Ureter (tissue), 1 donor: ENCODE data around the gene EHD4. TPM values are rescaled to one million over a fixed set of nuclear protein-coding genes. Genes with fewer than 3 reads are reported as not detected.
A peak's percentile ranks its signal among the peaks of the same experiment; 100 is the strongest.

Experiments
- DNase-seq: peaks from one replicate; pipeline ENCODE4 v3.0.0-alpha.2; 2020; ENCODE audit warnings: low spot score
- total RNA-seq: library from RNA; stranded (reverse); gene quantifications from one replicate; pipeline ENCODE4 v1.2.4, GENCODE V29; 2023
- donor health status: DM: yes; HTN: yes; CAD: no.

Gene EHD4
- total RNA-seq, 1 donor from 2014 or later = 64.1 TPM

DNA sequence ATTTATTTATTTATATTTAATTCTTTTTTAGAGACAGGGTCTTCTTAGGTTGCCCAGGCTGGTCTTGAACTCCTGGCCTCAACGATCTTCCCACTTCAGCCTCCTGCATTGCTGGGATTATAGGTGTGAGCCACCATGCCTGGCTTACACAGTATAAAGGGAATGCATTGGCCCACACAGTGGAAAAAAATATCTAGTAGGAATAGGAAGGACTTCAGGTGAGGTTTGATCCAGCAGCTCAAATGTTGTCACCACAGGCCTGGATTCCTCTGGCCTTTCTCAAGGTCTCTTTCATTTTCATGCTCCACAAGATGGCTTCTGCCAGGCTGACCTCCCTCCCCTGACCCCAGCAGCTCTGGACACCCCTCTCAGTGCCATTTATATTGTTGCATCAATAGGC lies 76.4 kb downstream of the EHD4 start:
- DNase-seq = no peak

DNA sequence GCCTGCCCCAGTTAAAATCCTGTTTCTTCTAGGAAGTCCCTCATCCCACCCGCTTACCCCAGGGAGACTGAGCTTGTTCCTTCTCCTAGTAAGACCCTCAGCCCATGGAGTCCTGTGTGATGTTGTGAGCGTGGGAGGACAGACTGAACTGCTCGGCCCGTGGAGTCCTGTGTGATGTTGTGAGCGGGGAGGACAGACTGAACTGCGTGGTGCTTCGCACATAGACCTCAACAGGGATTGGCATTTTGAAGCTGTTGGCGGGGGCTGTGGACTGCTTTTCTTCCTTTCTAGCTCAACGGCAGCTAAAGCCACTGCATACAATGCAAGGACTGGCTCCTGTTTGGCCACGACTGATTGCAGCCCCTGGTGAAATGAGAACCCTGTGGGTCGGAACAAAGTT lies 76.9 kb downstream of the EHD4 start:
- no peak for DNase-seq

DNA sequence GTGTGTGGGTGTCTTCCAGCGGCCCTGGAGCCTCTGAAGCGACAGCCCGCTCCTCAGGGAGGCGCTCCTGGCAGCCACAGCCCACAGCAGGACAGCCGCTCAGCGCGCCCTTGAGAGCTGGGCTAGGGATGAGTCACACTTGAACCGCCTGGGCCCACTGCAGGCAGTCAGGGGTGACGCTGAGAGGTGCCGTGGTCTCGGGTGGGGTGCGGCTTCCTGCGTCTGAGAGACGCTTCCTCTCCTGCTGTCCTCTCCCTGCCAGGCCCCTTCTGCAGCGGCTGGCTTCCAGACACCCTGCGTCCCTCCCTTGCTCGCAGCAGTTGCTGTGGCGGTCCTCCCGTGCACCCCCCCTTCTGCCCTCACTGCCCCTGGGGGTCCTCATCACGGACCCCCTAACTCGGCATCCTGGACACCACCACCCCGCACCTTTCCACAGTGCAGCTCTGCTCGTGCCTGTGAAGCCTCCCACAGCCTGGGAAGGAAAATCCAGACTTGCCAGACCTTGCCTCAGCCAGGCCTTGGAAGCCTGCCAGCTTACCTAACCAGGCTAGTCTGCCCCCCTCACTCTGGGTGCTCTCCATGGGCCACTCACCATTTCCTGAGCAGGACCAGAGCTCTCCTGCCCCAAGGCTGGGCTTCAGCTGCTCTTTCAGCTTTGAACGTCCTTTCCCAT lies 77.4 kb downstream of the EHD4 start:
- peak; percentile 84 for DNase-seq

DNA sequence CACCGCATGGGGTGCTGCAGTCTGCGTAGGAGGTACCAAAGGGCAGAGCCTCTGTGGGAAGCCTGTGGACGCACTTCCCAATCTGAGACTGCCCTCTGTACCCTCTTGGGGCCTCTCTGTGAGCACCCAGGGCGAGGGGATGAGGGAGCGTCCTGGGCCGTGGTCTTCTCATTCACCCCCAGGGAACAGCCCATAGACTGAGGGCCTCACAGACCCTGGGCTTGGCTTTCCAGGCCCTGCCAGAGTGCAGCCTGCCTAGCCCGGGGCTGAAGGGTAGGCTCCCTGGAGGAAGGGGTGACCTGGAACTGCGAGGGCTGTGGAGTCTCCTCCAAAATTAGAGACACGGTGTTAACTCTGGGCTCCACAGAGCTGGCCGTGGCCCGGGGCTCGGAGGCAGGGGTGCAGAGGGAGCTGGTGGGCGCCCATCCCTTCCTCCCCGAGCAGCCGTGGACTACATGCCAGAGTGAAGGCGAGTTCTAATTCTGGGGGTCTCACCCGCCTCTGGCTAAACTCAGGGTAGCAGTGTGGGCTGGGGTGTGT lies 78.0 kb downstream of the EHD4 start:
- no peak for DNase-seq

DNA sequence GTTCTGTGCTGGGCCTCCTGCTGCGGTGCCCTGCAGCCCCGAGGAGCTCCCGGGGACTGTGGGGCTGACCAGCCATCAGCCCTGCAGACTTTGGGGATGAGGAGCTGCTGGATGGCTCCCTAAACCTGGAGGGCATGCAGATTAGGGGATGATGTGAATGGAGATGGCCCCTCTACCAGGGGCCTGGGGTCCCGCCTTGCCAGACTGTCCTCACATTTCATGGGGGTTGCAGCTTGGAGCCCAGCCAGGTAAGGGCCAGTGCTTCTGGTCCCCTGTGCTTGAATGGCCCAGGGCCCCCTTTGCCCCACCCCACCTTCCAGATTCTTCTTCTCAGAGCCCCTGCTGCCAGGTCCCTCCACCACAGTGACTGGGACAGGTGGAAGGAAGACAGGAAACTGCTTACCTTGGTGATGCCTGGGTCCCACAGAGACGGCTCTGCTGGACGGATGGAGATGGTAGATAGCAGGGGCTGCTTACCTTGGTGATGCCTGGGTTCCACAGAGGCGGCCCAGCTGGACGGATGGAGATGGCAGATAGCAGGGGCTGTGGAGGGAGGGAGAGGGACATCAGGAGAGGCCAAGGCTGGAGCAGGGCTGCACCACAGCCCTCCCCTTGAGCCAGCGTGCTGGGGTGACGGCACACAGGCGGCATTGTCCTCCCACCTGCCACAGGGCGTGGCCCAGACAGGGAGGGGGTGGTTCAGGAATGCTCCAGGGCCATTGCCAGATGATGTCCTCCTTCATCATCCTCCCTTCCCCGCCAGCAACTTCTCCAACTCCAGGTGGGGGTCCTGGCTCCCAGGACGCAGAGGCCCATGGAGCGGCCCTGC lies 78.7 kb downstream of the EHD4 start, which contains the start of gene SPTBN5:
TSS of gene SPTBN5 (minus strand) at position 632 of the 829 bp plus-strand sequence. CDS start at position 76, 556 bp downstream.
- no peak for DNase-seq

DNA sequence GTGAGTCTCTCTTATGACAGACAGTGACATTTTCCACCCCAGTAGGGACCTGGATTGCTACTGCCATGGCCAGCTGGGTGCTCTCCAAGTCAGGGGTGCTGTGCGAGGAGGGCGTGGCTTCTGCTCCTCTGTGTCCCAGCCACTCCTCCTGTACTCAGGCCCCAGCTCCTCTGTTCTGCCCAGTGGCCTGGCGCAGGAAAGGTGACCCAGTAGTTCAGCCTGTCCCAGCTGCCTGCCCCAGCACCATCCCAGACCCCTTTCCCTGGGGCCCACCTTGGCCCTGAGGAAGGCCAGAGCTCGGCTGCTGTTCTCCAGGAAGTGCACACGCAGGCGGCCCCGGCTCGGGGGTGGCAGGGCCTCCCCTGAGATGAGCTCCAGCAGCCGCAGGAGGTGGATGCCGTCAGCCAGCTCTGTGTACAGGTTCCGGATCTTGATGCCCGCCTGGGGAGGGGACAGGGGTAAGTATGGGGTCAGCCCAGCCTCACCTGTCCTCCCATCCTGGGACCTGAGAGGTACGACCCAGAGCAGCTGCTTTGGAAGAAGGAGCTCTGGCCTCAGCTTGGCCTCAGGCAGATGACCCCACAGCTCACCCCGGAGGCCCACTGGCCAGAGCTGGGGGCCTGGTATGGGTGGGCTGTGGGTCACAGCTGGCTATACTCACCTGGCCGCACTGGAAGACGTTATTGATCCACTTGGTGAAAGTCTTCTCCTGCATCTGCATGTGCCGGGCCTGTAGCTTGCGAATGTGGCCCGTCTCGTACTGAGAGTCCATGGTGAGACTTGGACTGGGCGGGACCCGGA lies 79.5 kb downstream of the EHD4 start:
- DNase-seq = no peak

DNA sequence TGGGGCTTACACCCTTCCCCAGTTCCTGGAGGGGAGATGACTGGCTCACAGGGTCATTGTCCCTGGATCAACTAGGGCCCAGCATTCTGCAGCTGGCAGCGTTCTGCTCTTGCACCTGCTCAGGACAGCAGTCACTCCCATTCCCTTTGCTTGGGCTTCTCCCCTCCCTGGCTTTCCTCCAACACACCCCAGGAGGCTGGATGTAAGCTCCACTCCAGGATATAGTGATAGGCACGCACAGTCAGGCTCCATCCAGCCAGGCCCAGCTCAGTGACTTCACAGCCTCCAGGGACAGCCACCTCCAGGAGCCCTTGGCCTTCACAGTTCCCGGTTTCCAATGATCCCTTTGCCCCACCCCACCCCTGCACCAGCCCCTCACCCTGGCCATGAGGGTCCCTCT lies 80.4 kb downstream of the EHD4 start:
- no peak for DNase-seq

DNA sequence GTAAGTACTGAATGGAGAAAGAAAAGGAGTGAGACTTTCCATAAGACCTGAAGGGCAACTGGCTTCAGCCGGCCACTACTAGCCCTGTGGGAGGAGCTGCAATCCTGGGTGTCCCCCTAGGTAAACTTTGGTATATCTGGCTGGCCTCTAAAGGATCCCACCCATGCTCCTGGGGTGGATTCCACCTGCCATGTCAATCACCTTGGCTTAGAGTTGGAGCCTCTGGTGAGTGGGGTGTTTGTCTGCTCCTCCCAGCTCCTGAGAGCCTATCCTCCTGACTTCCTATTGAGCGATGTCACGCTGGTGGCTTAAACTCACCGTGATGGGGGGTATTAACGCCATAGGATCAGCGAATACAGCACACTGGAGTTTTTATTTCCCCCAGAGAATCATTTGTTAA lies 81.1 kb downstream of the EHD4 start:
- no peak for DNase-seq

DNA sequence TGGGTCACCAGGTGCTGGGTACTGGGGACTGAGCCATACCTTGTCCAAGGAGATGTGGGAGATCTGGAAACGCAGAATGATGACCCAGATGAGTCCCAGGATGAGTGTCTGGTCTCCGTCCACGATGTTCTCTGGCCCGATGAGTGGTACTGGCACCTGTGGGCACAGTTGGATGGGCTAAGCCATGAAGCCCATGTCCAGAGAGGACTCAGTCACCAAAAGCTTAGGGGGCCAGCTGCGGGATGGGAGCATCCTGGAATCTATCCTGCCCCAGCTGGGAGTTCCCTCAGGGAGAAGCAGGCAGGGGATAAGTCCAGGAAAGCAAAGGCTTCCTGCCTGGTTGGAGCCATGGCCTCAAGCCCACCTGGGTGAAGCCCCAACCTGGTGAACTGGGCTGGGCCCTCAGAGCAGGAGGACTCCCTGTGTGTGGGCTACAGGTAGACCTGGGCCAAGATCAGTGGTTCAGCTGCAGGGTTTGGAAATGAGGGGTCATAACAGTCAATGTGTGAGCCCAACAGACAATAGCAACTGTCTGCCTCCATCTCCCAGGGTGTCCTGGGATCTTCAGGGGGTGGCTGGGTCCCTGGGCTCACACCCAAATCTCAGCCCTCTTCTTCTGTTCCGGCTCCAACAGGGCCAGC lies 82.2 kb downstream of the EHD4 start:
- no peak for DNase-seq

DNA sequence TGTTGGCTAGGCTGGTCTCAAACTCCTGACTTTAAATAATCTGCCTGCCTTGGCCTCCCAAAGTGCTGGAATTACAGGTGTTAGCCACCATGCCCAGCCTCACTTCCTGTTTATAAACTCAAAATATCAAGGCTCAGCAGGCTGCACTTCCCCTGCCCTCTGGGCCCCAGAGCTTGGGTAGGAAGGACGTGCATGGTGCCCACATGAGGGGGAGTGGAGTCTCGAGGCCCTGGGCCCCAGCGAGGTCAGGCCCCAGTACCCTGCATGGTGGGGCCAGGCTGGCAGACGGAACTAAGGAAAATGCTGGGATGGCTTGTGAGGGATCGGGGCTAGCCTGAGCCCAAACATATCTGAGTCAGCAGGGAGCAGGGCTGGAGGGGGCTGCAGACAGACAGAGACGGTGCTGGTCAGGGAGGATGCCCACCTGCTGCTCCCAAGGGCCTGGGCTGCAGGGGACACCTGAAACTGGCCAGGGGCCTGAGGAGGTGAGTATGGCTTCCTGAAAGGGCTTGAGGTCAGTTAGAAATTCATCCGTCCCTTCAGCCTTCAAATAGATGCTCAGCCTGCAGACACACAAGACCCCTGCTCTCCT lies 83.6 kb downstream of the EHD4 start:
- DNase-seq = no peak

DNA sequence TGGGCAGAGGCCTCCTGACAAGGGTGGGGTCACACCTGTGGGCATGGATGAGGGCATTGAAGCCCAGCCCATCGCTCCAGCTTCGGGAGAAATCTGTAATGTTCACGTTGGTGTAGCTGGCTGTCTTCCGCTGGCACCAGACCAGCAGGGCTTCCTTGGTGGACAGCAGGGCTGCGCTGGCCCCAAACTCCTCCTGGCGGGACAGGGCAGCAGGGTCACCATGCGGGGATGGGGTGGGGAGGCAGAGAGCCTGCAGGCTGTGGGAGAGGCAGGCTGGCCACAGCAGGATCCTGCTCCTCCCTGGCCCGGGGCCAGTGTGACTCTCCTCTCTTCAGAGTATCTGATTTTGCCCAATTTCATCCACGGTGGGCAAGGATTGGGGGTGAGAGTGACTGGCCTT lies 84.5 kb downstream of the EHD4 start:
- DNase-seq = no peak

DNA sequence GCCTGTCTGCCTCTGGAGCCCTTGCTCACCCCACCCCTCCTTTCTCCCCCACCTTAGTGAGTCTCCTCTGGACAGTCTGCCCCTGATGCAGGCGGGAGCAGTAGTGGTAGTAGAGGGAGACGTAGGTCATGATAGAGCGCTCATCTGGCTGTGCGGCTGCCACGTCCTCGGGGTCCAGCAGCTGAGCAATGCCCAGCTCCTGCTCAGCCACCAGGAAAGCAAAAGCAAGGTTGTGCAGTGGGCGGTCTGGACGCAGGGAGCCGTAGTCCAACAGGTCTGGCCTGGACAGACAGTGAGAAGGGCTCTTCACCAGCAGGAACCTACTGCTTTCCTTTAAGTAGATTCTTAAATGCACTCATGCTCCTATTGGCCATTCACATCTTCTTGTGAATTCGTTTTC lies 85.2 kb downstream of the EHD4 start:
- no peak for DNase-seq

DNA sequence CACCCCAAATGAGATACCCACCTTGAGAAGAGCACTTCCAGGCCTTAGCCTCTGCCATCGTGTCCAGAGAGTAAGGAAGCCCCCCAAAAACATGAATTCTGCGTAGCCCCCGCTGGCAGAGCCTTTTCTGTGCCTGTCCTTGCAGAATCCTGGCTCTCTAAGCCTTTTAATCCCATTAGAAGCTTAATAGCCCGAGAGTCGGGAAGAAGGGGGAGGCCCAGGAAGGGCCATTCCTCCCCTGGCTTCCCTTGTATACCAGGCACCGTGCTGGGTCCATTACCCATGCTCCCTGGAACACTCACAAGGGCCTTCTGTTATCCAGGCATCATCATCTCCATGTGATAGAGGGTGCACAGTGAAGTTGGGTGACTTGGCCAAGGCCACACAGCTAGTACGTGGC lies 85.6 kb downstream of the EHD4 start:
- DNase-seq = no peak

DNA sequence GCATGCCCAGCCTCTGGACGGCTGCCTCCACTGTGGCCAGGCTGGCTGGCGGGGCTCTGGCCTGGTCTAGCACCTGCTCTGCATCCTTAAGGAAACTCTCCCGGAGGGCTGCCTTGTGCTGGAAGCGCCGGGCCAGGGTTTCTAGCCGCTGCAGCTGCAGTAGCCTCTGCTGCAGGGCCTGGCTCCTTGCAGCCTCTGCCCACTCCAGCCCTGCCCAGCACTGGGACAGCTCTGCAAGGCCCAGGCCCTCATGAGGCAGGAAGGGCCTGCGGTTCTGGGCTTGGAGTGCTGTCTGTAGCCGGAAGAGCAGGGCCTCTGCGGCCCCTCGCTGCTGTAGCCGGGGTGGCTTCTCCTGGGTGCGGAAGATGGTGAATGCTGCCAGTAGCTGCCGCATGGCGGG lies 86.5 kb downstream of the EHD4 start:
- DNase-seq = no peak

DNA sequence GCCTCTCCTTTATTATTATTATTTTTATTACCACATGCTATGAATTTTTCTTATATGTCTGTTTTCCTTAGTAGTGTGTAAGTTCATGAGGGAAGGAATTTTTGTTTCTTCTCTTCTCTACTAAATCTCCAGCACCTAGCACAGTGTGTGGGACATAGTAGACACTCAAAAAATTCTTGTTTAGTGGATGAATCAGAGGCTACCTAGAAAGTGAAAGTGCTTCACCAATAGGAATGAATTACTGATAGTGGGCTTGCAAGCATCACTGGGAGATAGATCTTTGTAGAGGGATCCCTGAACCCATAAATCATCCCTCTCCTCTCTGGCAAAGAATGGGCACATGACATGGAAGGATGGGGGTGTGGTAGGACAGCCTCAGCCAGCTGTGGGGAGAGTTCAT lies 87.0 kb downstream of the EHD4 start:
- DNase-seq = no peak

DNA sequence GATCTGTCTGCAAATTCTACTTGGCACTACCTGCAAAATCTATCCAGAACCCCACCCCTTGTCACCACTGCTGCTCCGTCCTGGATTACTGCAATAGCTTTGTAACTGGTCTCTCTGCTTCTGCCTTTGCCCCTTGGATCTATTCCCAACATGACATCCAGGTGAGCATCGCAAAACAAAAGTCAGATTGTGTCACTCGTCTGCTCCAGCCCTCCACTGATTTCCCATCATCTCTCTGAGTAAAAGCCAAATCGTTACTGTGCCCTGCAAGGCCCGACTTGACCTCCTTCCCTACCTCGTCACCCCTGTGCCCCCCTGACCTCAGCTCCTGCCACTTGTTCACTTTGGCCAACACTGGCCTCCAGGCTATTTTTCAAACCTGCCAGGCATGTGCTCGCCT lies 87.9 kb downstream of the EHD4 start:
- DNase-seq = no peak

DNA sequence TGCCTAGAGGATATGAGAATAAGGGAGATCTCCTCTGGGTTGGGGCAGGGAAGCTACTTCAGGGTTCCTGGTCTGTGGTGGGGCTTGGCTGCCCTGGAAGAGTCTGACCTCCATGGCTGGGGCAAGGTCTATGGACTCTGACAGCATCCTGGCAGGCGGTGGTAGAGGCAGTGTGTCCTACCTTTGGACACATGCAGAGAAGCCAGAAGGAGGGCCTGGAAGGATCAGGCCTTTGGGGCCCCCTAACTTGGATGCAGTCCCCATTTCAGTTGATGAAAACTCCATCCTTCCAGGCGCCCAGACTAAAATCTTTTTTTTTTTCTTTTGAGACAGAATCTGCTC lies 88.9 kb downstream of the EHD4 start:
- no peak for DNase-seq

DNA sequence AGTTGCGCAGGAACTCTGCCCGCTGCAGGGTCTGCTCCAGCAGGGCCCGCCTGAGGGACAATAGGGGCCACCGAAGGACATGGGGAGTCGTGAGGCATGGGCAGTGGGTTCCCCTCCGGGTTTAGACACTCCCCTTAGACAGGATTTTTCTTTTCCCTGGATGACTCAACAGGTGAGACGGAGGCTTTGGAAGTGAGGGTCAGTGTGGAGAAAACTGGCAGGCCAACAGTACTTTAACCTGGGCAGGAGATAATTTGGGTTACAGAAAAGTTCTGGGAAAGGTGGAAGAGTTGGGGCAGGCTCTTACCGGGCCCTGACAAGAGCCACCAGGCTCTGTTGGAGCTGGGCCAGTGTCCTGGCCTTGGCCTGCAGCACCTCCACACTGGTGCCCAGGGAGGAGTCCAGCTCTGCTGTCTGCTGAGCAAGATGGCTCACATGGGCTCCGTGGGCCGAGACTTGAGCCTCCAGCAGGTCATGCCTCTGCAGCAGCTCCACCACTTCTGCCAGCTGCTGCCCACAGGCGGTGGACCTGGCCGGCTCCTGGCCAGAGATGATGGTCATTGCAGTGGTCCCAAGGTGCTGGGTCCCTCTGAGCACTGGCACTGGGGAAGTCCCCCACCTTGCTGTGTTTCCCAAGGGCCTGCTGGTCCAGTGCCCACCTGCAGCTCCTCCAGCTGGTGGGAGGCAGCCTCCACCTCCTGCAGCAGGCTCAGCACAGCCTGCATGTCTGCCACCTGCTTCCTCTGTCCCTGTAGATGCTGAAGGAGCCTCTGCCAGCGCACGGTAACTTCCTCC lies 89.5 kb downstream of the EHD4 start:
- no peak for DNase-seq

DNA sequence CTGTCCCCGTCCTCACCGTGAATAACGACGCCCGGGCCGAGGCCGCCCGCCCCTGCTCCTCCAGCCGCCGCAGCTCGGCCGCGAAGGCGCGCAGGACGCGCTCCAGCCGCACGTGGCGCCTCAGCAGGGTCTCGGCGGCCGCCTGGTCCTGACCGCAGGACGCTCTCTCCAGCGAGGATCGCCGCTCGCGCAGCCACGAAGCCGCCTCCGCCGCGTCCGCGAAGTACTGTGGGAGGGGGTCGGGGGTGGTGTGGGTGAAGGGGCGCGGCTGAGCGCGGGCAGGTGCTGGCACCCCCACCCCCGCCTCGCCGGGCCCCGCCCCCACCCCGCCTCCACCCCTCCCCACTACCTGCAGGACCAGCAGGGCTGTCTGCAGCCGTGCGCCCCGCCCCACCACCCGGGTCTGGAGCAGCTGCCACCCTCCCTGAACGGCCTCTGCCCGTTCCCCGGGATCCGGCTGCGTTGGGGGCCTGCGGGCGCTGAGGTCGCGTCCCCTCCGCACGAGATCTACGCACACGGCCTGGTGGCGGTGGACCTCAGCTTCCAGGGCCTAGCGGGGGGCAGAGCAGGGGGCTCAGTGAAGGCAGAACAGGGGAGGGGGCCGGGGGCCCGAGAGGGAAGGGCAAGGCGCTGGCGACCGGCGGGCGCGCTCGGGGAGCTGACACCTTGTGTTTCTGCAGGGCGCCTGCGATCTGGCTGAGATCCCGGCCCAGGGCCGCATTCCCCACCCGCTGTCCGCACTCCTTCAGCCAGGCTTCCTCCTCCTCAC lies 90.3 kb downstream of the EHD4 start:
- no peak for DNase-seq

DNA sequence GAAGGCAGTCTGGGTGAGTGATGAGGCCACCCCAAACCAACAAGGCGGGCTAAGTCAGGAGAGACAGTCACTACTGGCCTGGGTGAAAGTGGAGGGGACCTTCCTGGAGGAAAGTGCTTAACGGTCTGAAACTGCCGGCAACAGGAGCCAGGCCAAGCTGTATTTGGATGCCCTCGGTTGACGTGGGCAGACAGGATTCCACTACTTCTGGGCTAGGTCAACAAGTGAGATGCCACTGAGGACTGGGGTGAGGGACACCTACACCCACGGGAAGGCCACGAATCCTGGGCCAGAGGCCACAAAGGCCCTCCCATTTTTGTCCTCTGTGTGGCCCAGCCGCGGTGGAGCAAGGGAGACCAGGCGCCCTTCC lies 90.8 kb downstream of the EHD4 start:
- no peak for DNase-seq
